A673 (cell line): Measurements from ENCODE around the gene TET1.

ENCODE experiments used
- CTCF ChIP-seq: fragments of 300-800, 200-600 bp; sonication (generic); conservative IDR thresholded peaks from 2 replicates; pipeline ENCODE4 v1.5.1; 2017; ENCODE audit warnings: low read depth, mild to moderate bottlenecking, antibody characterized with exemption, low read length, moderate library complexity, mixed read lengths
- EZH2 ChIP-seq: fragments of 200-600 bp; sonication (generic); IDR thresholded peaks from 2 replicates; pipeline ENCODE4 v1.6.1; 2017; ENCODE audit warnings: borderline replicate concordance, low read depth, mild to moderate bottlenecking, mixed read lengths, antibody characterized with exemption, low read length; ENCODE audit not compliant: poor library complexity, severe bottlenecking

GRCh38 chr10:68603766-68604165, 43.6 kb downstream of the TET1 start:
- TF ChIP-seq CTCF, result no peak
- no peak for TF ChIP-seq EZH2
